Measurements from ENCODE around the gene KIAA1755.

KIAA1755 gene

DNA sequence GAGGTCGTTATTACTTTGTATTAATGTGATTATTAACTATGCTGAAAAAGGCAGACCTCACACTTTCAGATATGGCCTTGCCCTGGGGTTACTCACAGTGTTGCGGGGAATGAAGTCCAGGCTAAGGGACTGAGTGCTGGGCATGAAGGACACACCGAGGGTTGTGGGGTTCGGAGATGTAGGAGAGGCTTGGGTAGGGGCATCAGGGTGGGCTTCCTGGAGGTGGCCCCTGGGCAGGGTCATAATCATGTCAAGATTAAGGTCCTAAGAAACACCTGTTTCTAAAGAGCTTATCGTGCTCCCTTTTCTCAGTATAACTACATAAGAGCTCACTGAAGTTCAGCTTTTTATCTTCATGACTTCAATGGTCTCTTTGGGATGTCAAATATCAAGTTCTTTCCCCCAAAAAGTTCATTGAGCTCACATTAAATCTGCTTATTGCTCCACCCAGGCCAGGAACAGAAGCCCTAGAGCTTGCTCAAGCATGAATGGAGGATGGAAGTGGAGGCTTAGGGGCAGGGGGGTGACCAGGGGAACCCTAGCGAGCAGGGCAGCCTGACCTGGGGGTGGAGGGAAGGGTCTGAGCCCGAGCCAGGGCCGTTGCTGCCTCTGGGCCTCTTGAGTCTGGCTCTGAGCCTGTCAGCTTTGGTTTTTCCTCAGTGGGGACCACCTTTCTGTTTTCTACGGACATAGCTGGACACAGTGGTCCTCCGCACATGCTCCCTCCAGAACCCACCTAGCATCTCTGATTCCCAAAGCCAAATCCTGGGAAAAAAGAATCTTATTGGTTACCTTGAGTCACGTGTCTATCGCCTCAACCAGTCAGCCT lies 58.2 kb downstream of the KIAA1755 start:
- DNase-seq, result peak; percentile 43

DNA sequence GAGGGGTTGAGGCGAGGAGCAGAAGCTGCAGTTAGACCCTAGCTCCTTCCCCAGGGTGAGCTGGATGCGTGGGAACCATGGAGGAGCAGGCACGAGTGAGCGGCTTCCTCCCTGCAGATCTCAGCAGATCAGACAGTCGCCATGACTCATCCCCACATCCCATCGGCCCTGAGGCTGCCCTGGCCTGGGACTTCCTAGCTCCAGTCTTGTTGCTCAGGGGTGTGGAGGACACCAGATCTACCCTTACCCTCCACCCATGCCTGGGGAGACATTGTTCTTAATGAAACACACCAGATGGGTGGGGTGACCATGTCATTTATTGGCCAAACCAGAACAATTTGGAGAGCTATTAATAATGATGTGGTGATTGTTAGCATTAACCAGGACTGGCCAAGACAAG lies 59.2 kb downstream of the KIAA1755 start:
- peak; percentile 98 for DNase-seq

DNA sequence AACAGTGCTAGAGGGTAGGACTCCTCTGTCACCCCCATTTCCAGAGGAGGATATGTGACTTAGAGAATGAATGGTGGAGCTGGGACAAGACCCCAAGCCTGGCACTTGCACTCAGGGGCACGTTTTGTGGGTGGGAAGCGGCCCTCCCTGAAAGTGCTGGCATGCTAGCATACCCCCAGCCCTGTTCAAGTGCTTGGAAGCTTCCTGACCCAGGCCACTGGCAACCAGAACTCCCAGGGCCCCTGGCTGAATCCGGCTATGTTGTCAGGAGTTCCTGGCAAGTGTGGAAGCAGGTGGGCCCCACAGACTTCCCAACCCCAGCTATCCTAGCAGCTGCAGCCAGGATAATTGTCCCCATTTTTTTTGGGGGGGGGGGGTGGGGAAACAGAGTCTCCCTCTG lies 59.9 kb downstream of the KIAA1755 start:
- DNase-seq, result peak; percentile 30

DNA sequence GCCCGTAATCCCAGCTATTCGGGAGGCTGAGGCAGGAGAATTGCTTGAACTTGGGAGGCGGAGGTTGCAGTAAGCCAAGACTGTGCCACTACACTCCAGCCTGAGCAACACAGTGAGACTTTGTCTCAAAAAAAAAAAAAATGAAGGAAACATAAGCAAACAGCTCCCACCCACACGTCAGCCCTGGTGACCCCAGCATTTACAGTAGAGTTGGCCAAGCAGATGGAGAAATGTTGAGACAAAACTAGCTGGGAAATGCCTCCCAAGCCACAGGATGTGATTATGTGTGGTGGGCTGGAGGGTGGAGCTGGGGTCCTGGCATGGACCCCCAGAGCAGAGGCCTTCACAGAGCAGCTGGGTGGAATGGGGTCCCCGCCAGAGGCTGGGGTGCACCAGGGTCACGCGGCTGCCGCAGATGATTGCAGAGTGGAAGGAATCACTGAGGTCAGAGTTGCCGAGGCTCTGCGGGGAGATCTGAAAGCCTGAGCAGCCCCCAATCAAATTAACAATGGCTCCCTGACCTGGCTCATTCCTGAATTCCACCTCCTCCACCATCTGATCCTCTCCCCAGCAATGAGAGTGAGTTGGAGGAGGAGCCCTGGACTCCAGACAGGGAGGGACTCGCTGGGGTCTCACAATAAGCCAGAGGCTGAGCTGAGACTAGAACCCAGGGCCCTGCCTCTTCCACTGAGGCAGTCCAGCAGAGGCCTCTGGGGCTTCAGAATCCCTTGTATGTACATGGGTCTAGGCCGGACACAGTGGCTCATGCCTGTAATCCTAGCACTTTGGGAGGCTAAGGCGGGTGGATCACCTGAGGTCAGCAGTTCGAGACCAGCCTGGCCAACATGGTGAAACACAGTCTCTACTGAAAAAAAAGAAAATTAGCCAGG lies 60.8 kb downstream of the KIAA1755 start:
- DNase-seq, result peak; percentile 44

DNA sequence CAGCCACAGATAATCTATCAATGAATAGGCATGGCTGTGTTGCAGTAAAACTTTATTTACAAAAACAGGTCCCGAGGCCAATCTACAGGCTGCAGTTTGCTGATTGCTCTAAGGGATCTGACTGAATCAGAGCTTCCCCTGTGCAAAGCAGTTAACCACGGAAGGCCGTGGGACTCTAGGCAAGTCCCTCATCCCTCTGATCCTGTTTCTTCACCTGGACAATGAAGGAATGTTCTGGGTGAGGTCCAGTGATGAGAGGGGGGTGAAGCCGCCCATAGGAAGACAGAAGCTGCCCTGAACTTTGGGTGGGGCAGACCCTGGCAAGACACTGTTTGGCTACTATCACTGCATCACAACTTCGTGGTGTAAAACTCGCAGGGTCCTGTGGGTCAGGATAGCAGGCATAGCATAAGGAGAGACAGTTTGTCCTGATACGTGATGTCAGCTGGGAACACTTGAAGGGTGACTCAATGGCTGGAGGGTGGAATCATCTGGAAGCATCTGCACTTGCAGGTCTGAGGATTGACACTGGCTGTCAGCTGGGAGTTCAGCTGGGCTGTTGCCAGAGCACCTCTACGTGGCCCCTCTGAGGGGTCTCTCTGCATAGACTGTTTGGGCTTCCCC lies 62.2 kb downstream of the KIAA1755 start:
- peak; percentile 84 for DNase-seq

DNA sequence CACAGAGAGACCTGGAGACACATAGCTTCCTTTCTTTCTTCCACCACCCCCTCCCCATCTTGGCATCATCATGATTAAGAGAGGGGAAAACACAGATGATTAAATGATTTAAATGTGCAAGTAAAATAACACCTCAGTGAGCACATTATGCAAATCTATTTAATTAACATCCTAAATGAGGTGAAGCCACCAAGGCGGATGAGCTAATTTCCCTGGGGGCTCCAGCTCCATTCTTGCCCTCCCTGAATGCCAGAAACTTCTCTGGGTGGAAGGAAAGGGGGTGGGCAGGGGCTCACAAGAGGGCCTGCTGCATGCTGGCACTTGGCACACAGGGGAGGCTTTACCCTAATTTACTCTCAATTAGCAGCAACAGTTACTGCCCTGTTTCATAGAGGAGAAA lies 62.9 kb downstream of the KIAA1755 start:
- DNase-seq, result peak; percentile 43

DNA sequence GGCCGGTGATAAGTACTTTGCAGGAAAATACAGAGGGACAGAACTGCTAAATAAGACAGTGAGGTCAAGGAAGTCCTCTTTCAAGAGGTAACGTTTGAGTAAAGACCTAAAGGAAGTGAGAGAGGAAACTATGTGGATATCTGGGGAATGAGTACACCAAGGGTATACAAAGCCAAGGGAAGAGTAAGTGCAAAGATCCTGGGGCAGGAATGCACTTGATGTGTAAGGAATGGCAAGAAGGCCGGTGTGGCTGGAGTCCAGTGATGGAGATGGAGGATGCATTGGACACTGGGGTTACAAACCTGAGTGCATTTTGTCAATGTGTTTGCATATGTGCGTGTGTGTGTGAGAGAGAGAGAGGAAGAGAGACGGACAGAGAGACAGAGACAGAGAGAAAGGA lies 63.3 kb downstream of the KIAA1755 start:
- DNase-seq, result peak; percentile 35

DNA sequence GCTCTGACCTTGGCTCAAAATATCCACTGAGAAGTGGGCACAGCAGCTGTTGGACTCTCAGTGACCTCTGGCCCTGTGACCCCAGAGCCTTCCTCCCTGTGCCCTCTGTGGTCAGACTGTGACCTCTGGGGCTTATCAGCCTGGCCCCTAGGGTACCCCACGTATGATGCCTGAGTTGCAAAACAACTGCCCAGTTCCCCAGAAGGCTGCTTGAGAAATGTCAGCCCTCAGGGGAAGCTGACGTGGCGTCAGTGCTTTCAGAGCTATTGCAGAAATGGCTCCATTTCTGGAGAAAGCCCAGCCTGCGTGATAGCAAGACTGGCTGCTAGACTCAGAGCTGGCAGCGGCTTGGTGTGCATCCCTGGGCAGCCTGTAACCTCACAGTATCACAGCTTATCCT lies 63.9 kb downstream of the KIAA1755 start:
- DNase-seq, result peak; percentile 60

DNA sequence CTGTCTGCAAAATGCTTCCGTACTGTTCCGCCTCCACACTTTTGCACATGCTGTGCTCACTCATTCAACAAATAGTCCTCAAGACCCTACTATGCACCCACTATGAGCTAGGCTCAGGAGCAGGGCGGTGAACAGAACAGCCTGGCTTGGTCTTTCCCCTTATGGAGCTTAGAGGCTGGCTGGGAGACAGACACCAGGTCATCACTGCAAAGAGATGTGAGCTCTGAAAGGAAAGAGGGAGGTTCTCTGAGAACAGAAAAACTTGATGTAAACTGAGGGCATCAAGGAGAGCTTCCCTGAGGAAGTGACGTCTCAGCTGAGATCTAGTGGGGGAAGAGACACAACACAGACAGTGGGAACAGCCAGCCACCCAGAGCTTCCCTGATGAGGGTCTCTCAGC lies 64.5 kb downstream of the KIAA1755 start:
- peak; percentile 34 for DNase-seq

DNA sequence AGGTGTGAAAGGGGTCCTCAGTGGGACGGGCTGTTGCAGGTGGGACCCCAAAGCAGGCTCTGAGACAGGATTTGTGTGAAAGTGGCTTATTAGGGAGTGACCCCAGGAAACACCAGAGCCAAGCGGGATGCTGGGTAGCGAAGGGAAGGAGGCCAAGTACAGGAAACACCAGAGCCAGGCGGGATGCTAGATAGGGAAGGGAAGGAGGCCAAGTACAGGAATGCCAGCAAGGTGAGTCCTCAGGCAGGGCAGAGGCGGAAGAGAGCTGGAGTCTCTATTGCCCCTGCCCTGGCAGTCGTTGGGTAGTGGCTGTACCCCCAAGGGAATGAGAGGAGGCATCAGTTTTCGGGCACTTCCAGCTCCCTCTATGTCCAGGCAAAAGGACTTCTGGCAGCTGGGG lies 65.0 kb downstream of the KIAA1755 start:
- peak; percentile 43 for DNase-seq

DNA sequence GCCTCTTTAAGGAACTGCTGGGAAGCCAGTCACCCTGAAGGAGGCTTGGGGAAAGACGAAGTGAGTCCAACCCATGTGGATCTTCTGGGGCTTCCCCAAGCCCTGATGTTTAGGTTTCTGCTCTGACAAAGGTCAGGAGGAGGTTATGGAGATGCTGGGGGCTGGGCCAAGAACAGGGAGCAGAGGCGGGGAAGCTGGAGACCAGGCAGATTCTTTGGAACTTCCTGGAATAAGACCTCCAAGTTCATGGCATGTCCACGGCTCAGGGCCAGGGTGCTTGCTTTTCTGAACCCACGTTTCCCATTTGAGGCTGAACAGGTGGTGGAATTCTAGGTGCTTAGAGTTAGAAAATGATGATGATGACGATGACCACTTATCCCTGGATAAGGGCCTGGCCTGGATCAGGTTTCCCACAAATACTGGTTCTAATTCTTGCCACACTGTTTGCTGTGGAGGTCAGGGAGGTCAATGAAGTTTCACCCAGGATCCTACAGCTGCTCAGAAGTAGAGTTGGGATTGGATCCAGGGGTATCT lies 65.5 kb downstream of the KIAA1755 start:
- DNase-seq, result peak; percentile 19

DNA sequence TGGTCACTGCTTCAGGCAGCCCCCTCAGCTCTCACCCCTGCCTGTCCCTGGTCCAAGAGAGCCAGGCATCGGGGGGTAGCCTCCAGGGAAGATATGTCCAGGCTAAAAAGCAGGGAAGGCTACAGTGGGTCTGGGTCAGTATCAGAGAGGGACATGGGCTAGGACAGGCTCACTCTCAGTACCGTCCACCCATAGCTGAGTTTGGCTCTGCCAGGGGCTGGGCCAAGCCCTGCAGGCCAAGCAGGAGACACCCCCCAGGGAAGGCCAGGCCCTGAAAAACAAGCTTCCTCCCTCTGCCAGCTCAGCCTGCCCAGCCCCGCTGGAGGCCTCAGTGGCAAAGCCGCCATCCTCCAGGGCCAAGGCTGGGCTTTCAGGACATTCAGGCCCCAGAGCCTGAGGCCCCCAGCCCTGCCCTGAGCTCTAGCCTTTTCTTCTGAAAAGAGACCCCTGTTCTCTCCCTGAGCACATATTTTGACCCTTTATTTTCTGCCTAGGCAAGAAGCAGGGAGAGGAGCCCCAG lies 66.9 kb downstream of the KIAA1755 start:
- peak; percentile 32 for DNase-seq

DNA sequence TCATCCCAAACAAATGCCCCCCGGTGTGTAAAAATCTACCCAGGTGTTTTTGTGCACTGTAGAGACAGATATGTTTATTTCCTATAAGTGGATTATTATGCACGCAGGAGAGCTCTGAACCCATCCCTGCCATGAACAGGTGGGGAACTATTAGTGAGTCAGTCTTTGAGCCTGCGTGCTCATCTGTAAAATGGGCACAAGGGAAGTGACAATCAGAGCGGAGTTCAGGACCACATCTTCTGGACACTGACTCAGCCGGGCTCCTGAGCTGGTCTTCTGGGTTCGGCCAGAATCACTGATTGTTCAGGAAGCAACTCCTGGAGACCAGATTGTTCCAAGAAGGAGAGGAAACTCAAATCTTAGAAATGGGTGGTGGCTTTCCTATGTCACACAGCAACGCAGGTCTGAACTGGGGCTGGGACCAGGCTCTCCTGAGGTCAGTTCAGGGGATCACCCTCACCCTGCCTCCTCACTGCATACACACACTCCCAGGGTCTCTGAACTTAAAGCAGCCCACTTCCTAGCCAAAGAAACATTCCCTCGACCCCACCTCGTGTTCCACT lies 68.1 kb downstream of the KIAA1755 start:
- peak; percentile 36 for DNase-seq

DNA sequence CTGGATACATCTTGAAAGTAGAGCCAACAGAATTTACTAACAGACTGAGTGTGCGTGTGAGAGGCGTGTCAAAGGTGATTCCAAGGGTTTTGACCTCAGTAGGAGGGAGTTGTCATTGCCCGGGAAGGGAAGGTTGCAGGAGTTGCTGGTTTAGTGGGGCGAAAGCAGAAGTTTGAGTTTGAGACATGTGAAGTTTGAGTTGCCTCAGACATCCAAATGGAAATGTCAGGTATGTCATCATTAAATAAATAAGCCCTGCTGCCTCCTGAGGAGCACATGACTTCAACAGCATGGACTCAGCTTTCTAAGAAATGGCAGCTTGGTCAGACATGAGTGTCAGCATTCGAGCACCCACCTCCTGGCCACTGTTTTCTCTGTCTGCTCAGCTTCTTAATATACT lies 68.9 kb downstream of the KIAA1755 start:
- DNase-seq, result no peak

DNA sequence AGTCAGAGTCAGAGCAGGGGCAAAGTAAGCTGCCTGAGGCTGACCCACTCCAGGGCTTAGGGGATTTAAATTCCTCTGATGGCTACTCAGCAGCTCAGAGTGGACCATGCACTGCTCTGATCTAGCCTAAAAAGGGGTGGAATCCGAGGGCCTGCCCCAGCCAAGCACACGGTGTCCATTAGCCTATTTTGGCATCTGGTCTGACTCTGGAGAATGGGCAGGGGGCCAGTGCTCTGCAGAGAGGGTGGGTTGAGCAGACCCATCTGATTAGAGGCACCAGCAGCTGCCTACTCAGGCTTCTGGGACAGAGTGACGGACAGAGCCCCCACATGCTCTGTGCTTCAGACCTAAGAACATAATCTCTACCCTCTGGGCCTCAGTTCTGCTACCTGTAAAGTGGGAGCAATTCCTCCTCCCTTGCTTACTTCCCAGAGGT lies 69.6 kb downstream of the KIAA1755 start:
- peak; percentile 84 for DNase-seq

DNA sequence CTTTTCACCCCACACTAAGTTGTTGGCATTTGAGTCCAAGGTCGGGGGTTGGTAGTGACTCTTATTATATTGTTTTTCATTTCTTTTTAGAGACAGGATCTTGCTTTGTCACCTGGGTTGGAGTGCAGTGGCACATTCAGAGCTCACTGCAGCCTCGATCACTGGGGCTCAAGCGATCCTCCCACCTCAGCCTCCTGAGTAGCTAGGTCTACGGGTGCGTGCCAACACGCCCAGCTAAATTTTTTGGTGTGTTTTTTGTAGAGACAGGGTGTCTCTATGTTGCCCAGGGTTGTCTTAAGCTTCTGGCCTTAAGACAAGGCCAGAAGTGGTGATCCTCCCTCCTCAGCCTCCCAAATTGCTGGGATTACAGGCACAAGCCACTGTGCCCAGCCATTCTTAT lies 70.4 kb downstream of the KIAA1755 start:
- DNase-seq, result peak; percentile 29

DNA sequence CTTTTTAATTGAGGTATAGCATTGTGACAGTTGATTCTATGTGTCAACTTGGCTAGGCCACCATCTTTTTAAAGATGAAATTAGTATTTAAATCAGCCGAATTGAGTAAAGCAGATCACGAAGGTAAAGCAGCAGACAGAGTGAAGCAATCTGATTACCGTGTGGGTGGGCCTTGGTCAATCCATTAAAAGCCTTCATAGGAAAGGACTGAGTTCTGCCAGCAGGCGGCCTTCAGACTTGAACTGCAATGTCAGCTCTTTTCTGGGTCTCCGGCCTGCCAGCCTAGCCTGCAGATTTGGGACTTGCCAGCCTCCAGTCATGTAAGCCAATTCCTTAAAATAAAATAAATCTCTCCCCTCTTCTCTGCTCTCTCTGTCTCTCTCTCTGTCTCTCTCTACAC lies 73.0 kb downstream of the KIAA1755 start:
- peak; percentile 75 for DNase-seq

DNA sequence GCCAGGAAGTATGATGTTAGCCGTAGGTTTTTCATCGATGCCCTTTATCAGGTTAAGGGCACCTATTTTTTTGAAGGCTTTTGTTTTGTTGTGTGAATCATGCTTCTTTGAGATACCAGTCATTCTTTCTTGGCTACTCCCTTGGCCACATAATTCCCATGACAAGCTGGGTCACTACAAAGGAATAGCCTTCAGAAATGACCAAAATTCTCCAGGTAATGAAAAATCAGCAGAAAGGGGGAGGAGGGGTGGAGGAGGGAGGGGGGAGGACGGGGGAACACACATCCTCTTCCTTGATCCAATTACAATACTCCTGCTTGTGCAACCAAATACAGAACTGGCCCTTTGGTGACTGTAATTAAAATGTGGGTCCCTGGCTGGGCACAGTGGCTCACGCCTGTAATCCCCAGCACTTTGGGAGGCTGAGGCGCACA lies 73.7 kb downstream of the KIAA1755 start:
- peak; percentile 50 for DNase-seq

DNA sequence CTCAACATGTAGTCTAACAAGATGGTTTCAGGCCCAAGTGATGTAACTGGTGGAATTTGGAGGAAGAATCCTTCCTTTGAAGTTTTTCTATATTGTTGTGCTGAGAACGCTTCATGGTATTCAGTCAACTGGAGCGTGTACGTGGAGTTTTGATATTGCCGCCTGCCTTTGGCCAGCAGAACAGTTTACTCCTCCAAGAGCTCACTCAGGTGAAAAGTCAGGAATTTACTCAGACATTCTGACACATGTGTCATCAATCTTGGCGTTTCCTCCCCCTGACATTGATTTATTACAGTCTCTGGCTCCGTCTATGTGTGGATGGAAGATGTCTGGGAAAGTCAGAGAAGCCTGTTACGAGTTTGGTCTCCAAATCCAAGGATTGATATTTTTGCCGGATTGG lies 76.4 kb downstream of the KIAA1755 start:
- DNase-seq, result peak; percentile 87

DNA sequence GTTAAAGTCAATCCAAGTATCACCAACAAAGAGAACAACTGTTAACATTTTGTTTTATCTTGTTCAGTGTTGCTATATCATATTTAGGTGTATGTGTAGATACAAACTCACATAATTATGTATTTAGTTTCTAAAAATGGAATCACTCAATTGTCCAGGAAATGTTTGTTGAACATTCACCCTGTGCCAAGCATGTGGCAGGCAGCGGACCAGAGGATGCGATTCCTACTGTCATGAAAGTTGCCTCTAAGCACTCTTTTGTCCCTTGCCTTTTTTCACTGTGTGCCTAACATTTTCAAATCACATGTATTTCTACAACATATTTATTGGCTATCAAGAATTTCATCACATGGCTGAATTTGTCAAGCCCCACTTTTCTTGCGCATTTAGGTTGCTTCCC lies 78.6 kb downstream of the KIAA1755 start:
- no peak for DNase-seq

DNA sequence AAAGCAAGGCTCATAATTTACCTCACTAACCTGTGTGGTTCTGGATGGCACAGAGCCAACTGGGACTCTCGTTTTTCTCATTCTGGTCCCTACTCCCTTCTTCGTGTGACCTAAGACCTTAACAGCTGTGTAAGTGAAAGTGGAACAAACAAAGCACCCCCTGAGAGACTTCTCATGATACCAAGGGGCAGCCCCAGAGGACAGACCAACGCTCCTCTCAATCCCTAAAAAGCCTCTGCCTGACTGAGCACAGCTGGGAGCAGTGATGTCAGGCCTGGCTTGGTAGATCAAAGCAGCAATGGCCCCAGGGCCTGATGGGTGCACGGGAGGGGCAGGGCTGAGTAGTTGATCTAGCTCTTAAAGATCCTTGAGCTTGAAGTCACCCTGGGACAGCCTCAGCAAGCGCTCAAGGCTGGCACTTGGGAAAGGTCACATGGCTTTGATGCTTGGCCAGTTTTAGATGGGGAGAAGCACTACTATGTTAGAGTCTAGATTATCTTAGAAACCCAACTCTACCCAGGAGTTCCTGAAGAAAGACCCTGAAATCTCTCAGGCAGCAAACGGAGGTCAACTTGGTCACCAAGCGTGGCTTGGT lies 79.2 kb downstream of the KIAA1755 start:
- DNase-seq, result peak; percentile 86

DNA sequence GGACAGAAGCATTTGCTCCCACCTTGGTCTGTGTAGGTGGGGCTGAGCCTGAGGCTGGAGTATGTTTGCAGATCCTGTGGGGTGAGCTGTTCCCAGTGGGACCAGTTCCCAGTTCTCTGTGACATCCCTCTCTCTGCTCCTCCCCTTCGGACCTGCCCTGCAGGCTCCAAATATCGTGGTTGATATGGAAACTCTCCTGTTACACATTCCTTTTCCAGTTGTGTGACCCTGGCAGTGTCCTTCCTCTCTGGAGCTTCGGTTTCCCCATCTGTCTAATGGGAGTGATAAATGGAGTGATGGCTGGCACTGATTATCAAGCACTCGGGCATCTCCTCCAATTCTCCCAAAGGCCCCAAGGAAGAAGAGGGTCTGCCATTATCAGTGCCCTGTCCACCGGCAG lies 79.8 kb downstream of the KIAA1755 start:
- DNase-seq, result peak; percentile 75

Measured in islet precursor cell (in vitro differentiated cells).